Sigmoid colon (tissue), 7 donors: ENCODE results near the gene ADAP2. TPM values are rescaled to one million over a fixed set of nuclear protein-coding genes. Genes with fewer than 3 reads are reported as not detected.

Experiments used
- DNase-seq: peaks from one replicate; pipeline ENCODE4 v3.0.0-alpha.2; 2019
- H3K27ac ChIP-seq, 4 donors: fragments of 200-600 bp; sonication (generic); one replicate each; pipeline ENCODE4 v1.5.1; 2016 to 2019; ENCODE audit warnings: mild to moderate bottlenecking in 1 of 4
- H3K27me3 ChIP-seq, 3 donors: fragments of 200-600 bp; sonication (generic); one replicate each; pipeline ENCODE4 v1.5.1; 2019; ENCODE audit warnings: mild to moderate bottlenecking in 1 of 3
- H3K36me3 ChIP-seq, 4 donors: fragments of 200-600 bp; sonication (generic); one replicate each; pipeline ENCODE4 v1.5.1; 2016 to 2019
- H3K4me1 ChIP-seq, 4 donors: fragments of 200-600 bp; sonication (generic); one replicate each; pipeline ENCODE4 v1.5.1; 2017 to 2019
- H3K4me3 ChIP-seq, 4 donors: fragments of 200-600 bp; sonication (generic); one replicate each; pipeline ENCODE4 v1.5.1; 2017 to 2019; ENCODE audit warnings: mild to moderate bottlenecking in 2 of 4, moderate library complexity in 1 of 4
- H3K9me3 ChIP-seq, 4 donors: fragments of 200-600 bp in 3 of 4; sonication (generic) in 3 of 4; one replicate each; pipeline versions ENCODE4 v1.5.1 to v1.6.1; 2013 to 2019
- CTCF ChIP-seq, 4 experiments: fragments of 450-650 bp in 3 of 4; fragments of 200-600 bp in 1 of 4; IDR thresholded peaks; one replicate each; pipeline ENCODE4 v1.5.1; 2016 to 2019; ENCODE audit warnings: antibody characterized with exemption in 4 of 4, mild to moderate bottlenecking in 3 of 4, moderate library complexity in 2 of 4
- EP300 ChIP-seq, 4 donors: sonication (generic); formaldehyde crosslinking; IDR thresholded peaks; one replicate each; pipeline ENCODE4 v1.6.1; 2017; ENCODE audit warnings: antibody characterized with exemption in 4 of 4
- POLR2A ChIP-seq, 2 donors: fragments of 450-650 bp; IDR thresholded peaks; one replicate each; pipeline ENCODE4 v1.6.1; 2016; ENCODE audit warnings: antibody characterized with exemption in 2 of 2, mild to moderate bottlenecking in 2 of 2, moderate library complexity in 2 of 2
- POLR2AphosphoS5 ChIP-seq, 4 donors: sonication (generic); formaldehyde crosslinking; IDR thresholded peaks; one replicate each; pipeline ENCODE4 v1.6.1; 2017; ENCODE audit warnings: antibody characterized with exemption in 4 of 4
- WGBS, 2 donors: extraction: QIAGEN DNeasy Blood & Tissue Kit; methylation state at CpG; one replicate each; pipeline ENCODE4 v1.1.7; 2013; 5-methylcytosine and 5-hydroxymethylcytosine counted together
- intact Hi-C: fragments of 100-400 bp; cut with DNase I; formaldehyde crosslinking; loops from one replicate; pipeline ENCODE4 v1.15.1; 2023
- polyA plus RNA-seq, 3 donors: library from polyadenylated mRNA; stranded (reverse); fragments of 200-250 nt; gene quantifications; one replicate each; pipeline ENCODE4 v1.2.3, GENCODE V29; 2013
- total RNA-seq, 4 donors: library from RNA; depleted of rRNA; stranded (reverse); fragments of >200 nt; gene quantifications; one replicate each; pipeline ENCODE4 v1.1.0, GENCODE V29; 2016
- donor health status: healthy with polysubstance abuse.
- donor health status: Bipolar disorder and iron deficiency.
- donor health status: healthy.

Gene ADAP2
- total and polyA plus RNA-seq, 7 donors = 9.0 to 20.8 (median 15.0) TPM

- DNase-seq = no peak
- intact Hi-C loops = no loop called here
Observed at GRCh38 chr17:30981531-30982519, 60.1 kb downstream of the ADAP2 start.

GRCh38 chr17:30982855-30983254, 61.1 kb downstream of the ADAP2 start:
- Histone ChIP-seq H3K27ac (no peak overlapping the region), H3K4me3 (no peak overlapping the region), H3K4me1 (no peaks in the 10 kb centered on the region), H3K9me3 (no peaks in the 10 kb centered on the region), H3K36me3 (peaks cover 0 to 33% (median 15%) of the 10 kb centered on the region in 4 donors), H3K27me3 (no peaks in the 10 kb centered on the region)
- TF ChIP-seq CTCF (IDR thresholded peaks at IDR 0.05) = no peak
- no peak for TF ChIP-seq POLR2AphosphoS5 (IDR thresholded peaks at IDR 0.05)
- WGBS, 2 donors = 91 to 99% methylated on average over 1 of the region's 1 CpG
- intact Hi-C loops = no loop called here
- no peak for DNase-seq

More at GRCh38 chr17:30981531-30982519, 60.1 kb downstream of the ADAP2 start:
- Histone ChIP-seq H3K9me3 (no peaks in the 10 kb centered on the region), H3K27me3 (no peaks in the 10 kb centered on the region), H3K36me3 (peaks cover 0 to 24% (median 15%) of the 10 kb centered on the region in 4 donors), H3K4me1 (no peaks in the 10 kb centered on the region), H3K4me3 (no peak overlapping the region), H3K27ac (no peak overlapping the region)
- TF ChIP-seq POLR2A (IDR thresholded peaks at IDR 0.05) = no peak
- TF ChIP-seq EP300 (IDR thresholded peaks at IDR 0.05) = no peak
- WGBS, 2 donors = 88 to 89% methylated on average over 8 of the region's 8 CpGs

GRCh38 chr17:30990458-30990857, 68.7 kb downstream of the ADAP2 start:
- 89 to 93% methylated on average over 3 of the region's 3 CpGs for whole genome bisulfite sequencing, 2 donors
- DNase-seq = no peak
- H3K4me3 ChIP-seq = no peak overlapping the region
- no peaks in the 10 kb centered on the region for H3K9me3 ChIP-seq
- peaks cover 0 to 83% (median 8%) of the 10 kb centered on the region in 4 donors for H3K36me3 ChIP-seq
- TF ChIP-seq POLR2A (IDR thresholded peaks at IDR 0.05) (no peak), CTCF (IDR thresholded peaks at IDR 0.05) (no peak), POLR2AphosphoS5 (IDR thresholded peaks at IDR 0.05) (no peak), EP300 (IDR thresholded peaks at IDR 0.05) (no peak)
- no peaks in the 10 kb centered on the region for H3K27me3 ChIP-seq
- intact Hi-C loops = no loop called here
- H3K4me1 ChIP-seq = no peaks in the 10 kb centered on the region
- H3K27ac ChIP-seq = no peak overlapping the region

GRCh38 chr17:30992551-30992950, 70.8 kb downstream of the ADAP2 start:
- WGBS, 2 donors = 96 to 98% methylated on average over 3 of the region's 3 CpGs
- no peak for DNase-seq
- Histone ChIP-seq H3K36me3 (peaks cover 4 to 78% (median 14%) of the 10 kb centered on the region in 4 donors), H3K27me3 (no peaks in the 10 kb centered on the region), H3K27ac (no peak overlapping the region), H3K9me3 (no peaks in the 10 kb centered on the region), H3K4me3 (no peak overlapping the region), H3K4me1 (no peaks in the 10 kb centered on the region)
- TF ChIP-seq POLR2A (IDR thresholded peaks at IDR 0.05) = no peak
- no peak for TF ChIP-seq EP300 (IDR thresholded peaks at IDR 0.05)
- no peak for TF ChIP-seq POLR2AphosphoS5 (IDR thresholded peaks at IDR 0.05)
- no peak for TF ChIP-seq CTCF (IDR thresholded peaks at IDR 0.05)
- intact Hi-C loops = no loop called here

- Histone ChIP-seq H3K9me3 (no peaks in the 10 kb centered on the region), H3K27ac (no peak overlapping the region), H3K27me3 (no peaks in the 10 kb centered on the region), H3K4me1 (no peaks in the 10 kb centered on the region), H3K4me3 (no peak overlapping the region), H3K36me3 (peaks cover 6 to 88% (median 24%) of the 10 kb centered on the region in 4 donors)
- WGBS, 2 donors = 94 to 95% methylated on average over 3 of the region's 3 CpGs
- TF ChIP-seq CTCF (IDR thresholded peaks at IDR 0.05) (no peak), POLR2AphosphoS5 (IDR thresholded peaks at IDR 0.05) (no peak), EP300 (IDR thresholded peaks at IDR 0.05) (no peak), POLR2A (IDR thresholded peaks at IDR 0.05) (no peak)
- DNase-seq = no peak
- intact Hi-C loops = no loop called here
Observed at GRCh38 chr17:30995347-30995746, 73.6 kb downstream of the ADAP2 start.
